Activated CD8-positive, alpha-beta memory T cell treated with anti-CD3 and anti-CD28 coated beads for 48 hours (primary cell): ENCODE measurements around the gene APP.
"Not testable (repeated sequence)": the region's sequence is repeated elsewhere in the genome, so short reads cannot be mapped to it uniquely, and the experiment has no call there.

Source experiments
- DNase-seq, 3 experiments: peaks; one replicate each; pipeline ENCODE4 v3.0.0-alpha.2; 2020; ENCODE audit warnings: low read depth in 2 of 3, low spot score in 2 of 3

Gene APP

GRCh38 chr21:26164311-26164710 lies 6.3 kb downstream of the APP start:
- no peak for DNase-seq

- no peak for DNase-seq
Measured at GRCh38 chr21:26162081-26162480, 8.5 kb downstream of the APP start.

GRCh38 chr21:26159869-26160268 lies 10.7 kb downstream of the APP start:
- no peak for DNase-seq

- DNase-seq, result no peak
Measured at GRCh38 chr21:26157801-26158200, 12.8 kb downstream of the APP start.

GRCh38 chr21:26154753-26155152 lies 15.8 kb downstream of the APP start:
- DNase-seq, result no peak

GRCh38 chr21:26153758-26154157 lies 16.8 kb downstream of the APP start:
- no peak for DNase-seq

- DNase-seq, result no peak
Measured at GRCh38 chr21:26148840-26149354, 21.7 kb downstream of the APP start.

GRCh38 chr21:26148071-26148839 lies 22.3 kb downstream of the APP start:
- DNase-seq, result no peak

GRCh38 chr21:26147535-26147934 lies 23.0 kb downstream of the APP start:
- DNase-seq, result no peak

- DNase-seq, result no peak
Measured at GRCh38 chr21:26146681-26147080, 23.9 kb downstream of the APP start.

- DNase-seq, result no peak
Measured at GRCh38 chr21:26144031-26144430, 26.5 kb downstream of the APP start.

GRCh38 chr21:26142363-26142762 lies 28.2 kb downstream of the APP start:
- DNase-seq, result no peak

GRCh38 chr21:26140926-26141325 lies 29.6 kb downstream of the APP start:
- no peak for DNase-seq

GRCh38 chr21:26140164-26140579 lies 30.4 kb downstream of the APP start:
- DNase-seq, result no peak

- no peak for DNase-seq
Measured at GRCh38 chr21:26138615-26139257, 31.8 kb downstream of the APP start.

- DNase-seq, result no peak
Measured at GRCh38 chr21:26137379-26138060, 33.0 kb downstream of the APP start.

- no peak for DNase-seq
Measured at GRCh38 chr21:26136671-26137070, 33.9 kb downstream of the APP start.

- DNase-seq, result no peak
Measured at GRCh38 chr21:26135520-26135919, 35.0 kb downstream of the APP start.

GRCh38 chr21:26131554-26131953 lies 39.0 kb downstream of the APP start:
- DNase-seq, result no peak

GRCh38 chr21:26131053-26131452 lies 39.5 kb downstream of the APP start:
- not testable (repeated sequence) for DNase-seq

- DNase-seq, result no peak
Measured at GRCh38 chr21:26130249-26130881, 40.2 kb downstream of the APP start.

GRCh38 chr21:26127918-26128317 lies 42.7 kb downstream of the APP start:
- DNase-seq, result no peak
